ENCODE measurements around the gene GAS6.

DNA sequence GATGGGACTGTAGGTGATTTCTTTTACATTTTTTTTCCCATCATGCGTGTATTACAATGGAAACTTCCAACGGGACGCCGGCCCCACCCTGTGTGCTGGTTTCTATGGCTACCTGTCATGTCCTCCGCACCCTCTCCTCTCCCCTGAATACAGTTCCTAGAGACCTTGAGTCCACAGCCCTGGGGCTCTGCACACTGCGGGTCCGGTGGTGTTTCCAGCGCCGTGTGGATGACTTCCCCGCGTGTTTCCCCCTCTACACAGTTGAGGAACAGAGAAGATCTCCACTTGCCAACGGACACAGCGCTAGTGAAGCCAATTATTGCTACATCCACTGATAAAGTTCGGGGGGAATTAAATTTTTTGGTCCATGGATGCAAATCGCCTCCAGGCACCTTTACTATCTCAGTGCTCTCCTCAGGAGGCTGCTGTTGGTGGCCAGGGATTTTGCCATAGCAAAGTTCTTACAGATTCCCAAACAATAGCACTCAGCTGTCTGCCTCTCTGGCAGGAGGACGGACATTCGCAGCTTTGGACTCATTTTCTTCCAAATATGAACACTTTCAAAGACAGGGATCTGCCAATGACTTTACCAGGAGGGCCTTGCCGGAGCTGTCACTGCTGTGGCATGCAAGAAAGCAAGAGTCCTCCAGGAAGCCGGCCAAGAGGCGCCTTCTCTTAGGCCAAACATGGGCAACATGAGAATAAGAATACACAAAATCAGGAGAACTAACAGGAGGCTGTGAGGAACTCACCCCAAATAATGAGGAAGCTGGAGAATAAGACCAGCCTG, 39.3 kb upstream of the GAS6 start:
- TF ChIP-seq, protein P1, sequence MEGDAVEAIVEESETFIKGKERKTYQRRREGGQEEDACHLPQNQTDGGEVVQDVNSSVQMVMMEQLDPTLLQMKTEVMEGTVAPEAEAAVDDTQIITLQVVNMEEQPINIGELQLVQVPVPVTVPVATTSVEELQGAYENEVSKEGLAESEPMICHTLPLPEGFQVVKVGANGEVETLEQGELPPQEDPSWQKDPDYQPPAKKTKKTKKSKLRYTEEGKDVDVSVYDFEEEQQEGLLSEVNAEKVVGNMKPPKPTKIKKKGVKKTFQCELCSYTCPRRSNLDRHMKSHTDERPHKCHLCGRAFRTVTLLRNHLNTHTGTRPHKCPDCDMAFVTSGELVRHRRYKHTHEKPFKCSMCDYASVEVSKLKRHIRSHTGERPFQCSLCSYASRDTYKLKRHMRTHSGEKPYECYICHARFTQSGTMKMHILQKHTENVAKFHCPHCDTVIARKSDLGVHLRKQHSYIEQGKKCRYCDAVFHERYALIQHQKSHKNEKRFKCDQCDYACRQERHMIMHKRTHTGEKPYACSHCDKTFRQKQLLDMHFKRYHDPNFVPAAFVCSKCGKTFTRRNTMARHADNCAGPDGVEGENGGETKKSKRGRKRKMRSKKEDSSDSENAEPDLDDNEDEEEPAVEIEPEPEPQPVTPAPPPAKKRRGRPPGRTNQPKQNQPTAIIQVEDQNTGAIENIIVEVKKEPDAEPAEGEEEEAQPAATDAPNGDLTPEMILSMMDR (IDR thresholded peaks at IDR 0.05; ENCODE audit: poor library complexity, severe bottlenecking): no peak
- no peak for TF ChIP-seq POLR2AphosphoS5 (IDR thresholded peaks at IDR 0.05)
